ENCODE results near the gene SYCP1. TPM values are rescaled to one million over a fixed set of nuclear protein-coding genes. Genes with fewer than 3 reads are reported as not detected.

SYCP1 gene
- total and polyA plus RNA-seq, 2 of the 13 experiments (the other 11 are each of a cell fraction or from before 2014, with no cell fraction given): not detected

DNA sequence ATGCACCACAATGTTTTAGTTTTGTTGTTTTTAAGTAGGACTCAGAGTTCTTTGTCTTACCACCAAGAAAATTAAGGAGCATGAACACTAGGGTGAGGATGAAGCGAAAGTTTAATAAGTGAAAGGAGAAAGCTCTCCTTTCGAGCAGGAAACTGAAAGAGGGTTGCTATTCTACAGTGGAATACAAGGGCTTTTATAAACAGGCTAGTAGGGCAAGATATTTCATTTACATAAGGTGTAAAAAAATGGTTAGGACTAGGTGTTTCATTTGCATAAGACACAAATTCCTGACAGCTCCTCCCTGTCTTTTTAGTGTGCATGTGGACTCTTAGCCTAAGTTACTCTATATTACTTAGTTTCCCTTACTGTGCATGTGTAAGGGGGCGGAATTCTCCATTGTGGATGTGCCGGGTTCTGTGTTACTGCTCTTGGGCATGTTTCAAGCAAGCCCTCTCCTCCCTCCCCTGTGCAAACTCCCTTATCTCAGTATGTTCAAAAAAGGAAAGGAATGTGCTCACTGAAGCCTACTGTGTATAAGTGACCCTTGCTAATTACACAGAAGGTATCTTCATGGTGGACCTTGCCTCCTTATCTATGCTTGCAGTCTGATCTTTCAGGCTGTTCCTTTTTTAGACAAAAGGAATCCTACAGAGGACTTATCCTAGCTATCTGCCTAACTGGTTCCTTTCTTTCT lies 182.3 kb downstream of the SYCP1 start (continued):
- TF ChIP-seq E2F2 (CRISPR knock-in tag; IDR thresholded peaks at IDR 0.05; ENCODE audit: borderline replicate concordance): no peak
- TF ChIP-seq ZFYVE20 (CRISPR knock-in tag; IDR thresholded peaks at IDR 0.05; ENCODE audit: borderline replicate concordance, low read depth): no peak
- TF ChIP-seq ZNF251 (CRISPR knock-in tag; IDR thresholded peaks at IDR 0.05): no peak
- no peak for TF ChIP-seq ZNF121 (CRISPR knock-in tag; IDR thresholded peaks at IDR 0.05)
- no peak for TF ChIP-seq THYN1 (CRISPR knock-in tag; IDR thresholded peaks at IDR 0.05; ENCODE audit: borderline replicate concordance, low read depth)
- no peak for TF ChIP-seq ZNF546 (CRISPR knock-in tag; conservative IDR thresholded peaks at IDR 0.05)
- no peak for TF ChIP-seq ZNF691 (CRISPR knock-in tag; IDR thresholded peaks at IDR 0.05; ENCODE audit: borderline replicate concordance, low read depth)
- no peak for TF ChIP-seq ZNF556 (CRISPR knock-in tag; IDR thresholded peaks at IDR 0.05; ENCODE audit: borderline replicate concordance)
- no peak for TF ChIP-seq GABPB1 (CRISPR knock-in tag; IDR thresholded peaks at IDR 0.05)
- no peak for TF ChIP-seq NFIC (IDR thresholded peaks at IDR 0.05; ENCODE audit: low read length)
- TF ChIP-seq, protein P1, sequence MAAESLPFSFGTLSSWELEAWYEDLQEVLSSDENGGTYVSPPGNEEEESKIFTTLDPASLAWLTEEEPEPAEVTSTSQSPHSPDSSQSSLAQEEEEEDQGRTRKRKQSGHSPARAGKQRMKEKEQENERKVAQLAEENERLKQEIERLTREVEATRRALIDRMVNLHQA (CRISPR knock-in tag; IDR thresholded peaks at IDR 0.05): no peak
- no peak for TF ChIP-seq HNRNPK (IDR thresholded peaks at IDR 0.05; ENCODE audit: low read depth, low read length, poor library complexity, severe bottlenecking)
- TF ChIP-seq, protein P2, sequence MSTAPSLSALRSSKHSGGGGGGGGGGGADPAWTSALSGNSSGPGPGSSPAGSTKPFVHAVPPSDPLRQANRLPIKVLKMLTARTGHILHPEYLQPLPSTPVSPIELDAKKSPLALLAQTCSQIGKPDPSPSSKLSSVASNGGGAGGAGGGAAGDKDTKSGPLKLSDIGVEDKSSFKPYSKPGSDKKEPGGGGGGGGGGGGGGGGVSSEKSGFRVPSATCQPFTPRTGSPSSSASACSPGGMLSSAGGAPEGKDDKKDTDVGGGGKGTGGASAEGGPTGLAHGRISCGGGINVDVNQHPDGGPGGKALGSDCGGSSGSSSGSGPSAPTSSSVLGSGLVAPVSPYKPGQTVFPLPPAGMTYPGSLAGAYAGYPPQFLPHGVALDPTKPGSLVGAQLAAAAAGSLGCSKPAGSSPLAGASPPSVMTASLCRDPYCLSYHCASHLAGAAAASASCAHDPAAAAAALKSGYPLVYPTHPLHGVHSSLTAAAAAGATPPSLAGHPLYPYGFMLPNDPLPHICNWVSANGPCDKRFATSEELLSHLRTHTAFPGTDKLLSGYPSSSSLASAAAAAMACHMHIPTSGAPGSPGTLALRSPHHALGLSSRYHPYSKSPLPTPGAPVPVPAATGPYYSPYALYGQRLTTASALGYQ (CRISPR knock-in tag; IDR thresholded peaks at IDR 0.05): peak; percentile 38; the same call in 1 of the 2 replicates
- TF ChIP-seq, protein P3, sequence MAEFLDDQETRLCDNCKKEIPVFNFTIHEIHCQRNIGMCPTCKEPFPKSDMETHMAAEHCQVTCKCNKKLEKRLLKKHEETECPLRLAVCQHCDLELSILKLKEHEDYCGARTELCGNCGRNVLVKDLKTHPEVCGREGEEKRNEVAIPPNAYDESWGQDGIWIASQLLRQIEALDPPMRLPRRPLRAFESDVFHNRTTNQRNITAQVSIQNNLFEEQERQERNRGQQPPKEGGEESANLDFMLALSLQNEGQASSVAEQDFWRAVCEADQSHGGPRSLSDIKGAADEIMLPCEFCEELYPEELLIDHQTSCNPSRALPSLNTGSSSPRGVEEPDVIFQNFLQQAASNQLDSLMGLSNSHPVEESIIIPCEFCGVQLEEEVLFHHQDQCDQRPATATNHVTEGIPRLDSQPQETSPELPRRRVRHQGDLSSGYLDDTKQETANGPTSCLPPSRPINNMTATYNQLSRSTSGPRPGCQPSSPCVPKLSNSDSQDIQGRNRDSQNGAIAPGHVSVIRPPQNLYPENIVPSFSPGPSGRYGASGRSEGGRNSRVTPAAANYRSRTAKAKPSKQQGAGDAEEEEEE (CRISPR knock-in tag; IDR thresholded peaks at IDR 0.05; ENCODE audit: borderline replicate concordance): no peak
- TF ChIP-seq ZFP37 (CRISPR knock-in tag; IDR thresholded peaks at IDR 0.05; ENCODE audit: borderline replicate concordance): no peak
- TF ChIP-seq ZSCAN29 (CRISPR knock-in tag; conservative IDR thresholded peaks at IDR 0.05): no peak
- no peak for TF ChIP-seq ZSCAN31 (CRISPR knock-in tag; IDR thresholded peaks at IDR 0.05; ENCODE audit: low read depth)
- TF ChIP-seq BCLAF1 (IDR thresholded peaks at IDR 0.05): no peak
- no peak for TF ChIP-seq FIP1L1 (IDR thresholded peaks at IDR 0.05; ENCODE audit: borderline replicate concordance, insufficient read depth, low read depth, low read length)
- no peak for TF ChIP-seq CBFB (CRISPR knock-in tag; IDR thresholded peaks at IDR 0.05)
